OCI-LY7 (cell line): ENCODE results near the gene MBD3L2. TPM values are rescaled to one million over a fixed set of nuclear protein-coding genes. Genes with fewer than 3 reads are reported as not detected.

ENCODE experiments used
- BruUV-seq: library from RNA; stranded (reverse); fragments of 400-500 nt; replicated peaks from 2 replicates; lab custom pipeline; 2021; lab: Mats Ljungman, UMichigan
- CTCF ChIA-PET: fragments of 300-600 bp; sonication (Branson Sonifier 250); formaldehyde crosslinking; loops from one replicate; lab custom pipeline; 2022; ENCODE audit warnings: antibody characterized with exemption; ENCODE audit not compliant: unreplicated experiment; lab: Charles Lee
- POLR2A ChIA-PET: fragments of 300-600 bp; sonication (Branson Sonifier 250); formaldehyde crosslinking; loops from one replicate; lab custom pipeline; 2022; ENCODE audit warnings: antibody characterized with exemption; lab: Charles Lee
- DNase-seq: peaks from one replicate; pipeline ENCODE4 v3.0.0-alpha.2; 2015; ENCODE audit warnings: low spot score
- H2AFZ ChIP-seq: fragments of 200-600 bp; sonication (generic), shearing (Covaris generic); 2 replicates; pipeline ENCODE4 v1.6.1; 2014; ENCODE audit warnings: mild to moderate bottlenecking, antibody characterized with exemption, low read length, moderate library complexity
- H3K27ac ChIP-seq: fragments of 200-600 bp; sonication (generic); 2 replicates; pipeline ENCODE4 v1.5.1; 2014; ENCODE audit warnings: mixed run types, low read depth, mild to moderate bottlenecking, moderate library complexity, low read length, inconsistent platforms; ENCODE audit not compliant: poor library complexity, severe bottlenecking
- H3K36me3 ChIP-seq: fragments of 200-600 bp; sonication (generic); 2 replicates; pipeline ENCODE4 v1.6.1; 2014; ENCODE audit warnings: mild to moderate bottlenecking, antibody characterized with exemption, low read length, moderate library complexity, mixed read lengths; ENCODE audit not compliant: insufficient read depth
- H3K4me1 ChIP-seq: fragments of 200-600 bp; sonication (generic); 2 replicates; pipeline ENCODE4 v1.5.1; 2014; ENCODE audit warnings: mild to moderate bottlenecking, low read length; ENCODE audit not compliant: insufficient read depth, poor library complexity, severe bottlenecking
- H3K4me2 ChIP-seq: fragments of 200-600 bp; sonication (generic); 2 replicates; pipeline ENCODE4 v1.6.1; 2014; ENCODE audit warnings: mild to moderate bottlenecking, low read length
- H3K4me3 ChIP-seq: fragments of 200-600 bp; sonication (generic); 2 replicates; pipeline ENCODE4 v1.5.1; 2014; ENCODE audit warnings: mild to moderate bottlenecking, low read depth, low read length; ENCODE audit not compliant: poor library complexity, severe bottlenecking
- H3K79me2 ChIP-seq: fragments of 200-600 bp; sonication (generic); 2 replicates; pipeline ENCODE4 v1.6.1; 2016; ENCODE audit warnings: low read depth, mild to moderate bottlenecking, low read length, moderate library complexity, mixed read lengths; ENCODE audit not compliant: insufficient read depth
- H3K9me2 ChIP-seq: fragments of 200-600 bp; sonication (generic); 2 replicates; pipeline ENCODE4 v1.6.1; 2016; ENCODE audit warnings: mild to moderate bottlenecking, low read length, mixed read lengths; ENCODE audit not compliant: insufficient read depth
- H3K9me3 ChIP-seq: fragments of 200-600 bp; sonication (generic); 2 replicates; pipeline ENCODE4 v1.6.1; 2014; ENCODE audit warnings: mild to moderate bottlenecking, mixed run types, low read length, mixed read lengths
- H4K20me1 ChIP-seq: fragments of 200-600 bp; sonication (generic); 2 replicates; pipeline ENCODE4 v1.6.1; 2014; ENCODE audit warnings: mild to moderate bottlenecking, antibody characterized with exemption, low read length, moderate library complexity, mixed read lengths; ENCODE audit not compliant: insufficient read depth
- EZH2phosphoT487 ChIP-seq: fragments of 200-600 bp; sonication (generic); IDR thresholded peaks from 2 replicates; pipeline ENCODE4 v1.6.1; 2018; ENCODE audit warnings: low read depth, borderline replicate concordance, mild to moderate bottlenecking, mixed run types, antibody characterized with exemption, low read length, moderate library complexity, mixed read lengths
- intact Hi-C: fragments of 100-400 bp; cut with micrococcal nuclease; formaldehyde crosslinking; loops from one replicate; pipeline ENCODE4 v1.10.0; 2022; ENCODE audit not compliant: unreplicated experiment
- total RNA-seq, 2 experiments: library from RNA; depleted of rRNA in 1 of 2; stranded (reverse); fragments of >200 nt in 1 of 2; shearing (Covaris generic) in 1 of 2; gene quantifications; 2 replicates each; pipeline ENCODE4 v1.2.3, GENCODE V29; 2014 to 2022
- TF ChIP-seq, protein P1 (sequence below): fragments of 200-600 bp; sonication (generic); conservative IDR thresholded peaks from 2 replicates; pipeline ENCODE4 v1.5.1; 2014; ENCODE audit warnings: mild to moderate bottlenecking, antibody characterized with exemption, low read length, moderate library complexity, mixed read lengths

Gene MBD3L2
- total RNA-seq, 2 experiments from 2014 or later, result not detected

- no TSS peak for BruUV-seq
- H3K36me3 ChIP-seq, result peaks cover 17% of the 10 kb centered on the region
- H3K9me3 ChIP-seq, result no peaks in the 10 kb centered on the region
- peaks cover 19% of the 10 kb centered on the region for H3K79me2 ChIP-seq
- intact Hi-C loops, result no loop called here
- no peak overlapping the region for H3K4me2 ChIP-seq
- H2AFZ ChIP-seq, result peak overlapping the region; percentile 77; the same call in 1 of the 2 replicates
- ChIA-PET POLR2A (interaction anchor here (0.6 to 1.2 kb wide), 2 partner anchors 32 to 139 kb away, joined by 3 to 4 read pairs; no protein-coding TSS in a partner anchor), CTCF (no interaction called here)
- no peak overlapping the region for H3K4me3 ChIP-seq
- H3K27ac ChIP-seq, result no peak overlapping the region
- no peaks in the 10 kb centered on the region for H4K20me1 ChIP-seq
- peaks cover 16% of the 10 kb centered on the region for H3K4me1 ChIP-seq
- TF ChIP-seq, protein P1, sequence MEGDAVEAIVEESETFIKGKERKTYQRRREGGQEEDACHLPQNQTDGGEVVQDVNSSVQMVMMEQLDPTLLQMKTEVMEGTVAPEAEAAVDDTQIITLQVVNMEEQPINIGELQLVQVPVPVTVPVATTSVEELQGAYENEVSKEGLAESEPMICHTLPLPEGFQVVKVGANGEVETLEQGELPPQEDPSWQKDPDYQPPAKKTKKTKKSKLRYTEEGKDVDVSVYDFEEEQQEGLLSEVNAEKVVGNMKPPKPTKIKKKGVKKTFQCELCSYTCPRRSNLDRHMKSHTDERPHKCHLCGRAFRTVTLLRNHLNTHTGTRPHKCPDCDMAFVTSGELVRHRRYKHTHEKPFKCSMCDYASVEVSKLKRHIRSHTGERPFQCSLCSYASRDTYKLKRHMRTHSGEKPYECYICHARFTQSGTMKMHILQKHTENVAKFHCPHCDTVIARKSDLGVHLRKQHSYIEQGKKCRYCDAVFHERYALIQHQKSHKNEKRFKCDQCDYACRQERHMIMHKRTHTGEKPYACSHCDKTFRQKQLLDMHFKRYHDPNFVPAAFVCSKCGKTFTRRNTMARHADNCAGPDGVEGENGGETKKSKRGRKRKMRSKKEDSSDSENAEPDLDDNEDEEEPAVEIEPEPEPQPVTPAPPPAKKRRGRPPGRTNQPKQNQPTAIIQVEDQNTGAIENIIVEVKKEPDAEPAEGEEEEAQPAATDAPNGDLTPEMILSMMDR, result no peak
- TF ChIP-seq EZH2phosphoT487, result no peak
- no peak for DNase-seq
- no peaks in the 10 kb centered on the region for H3K9me2 ChIP-seq
Measured at GRCh38 chr19:7067716-7068115, 18.6 kb downstream of the MBD3L2 start.

DNA sequence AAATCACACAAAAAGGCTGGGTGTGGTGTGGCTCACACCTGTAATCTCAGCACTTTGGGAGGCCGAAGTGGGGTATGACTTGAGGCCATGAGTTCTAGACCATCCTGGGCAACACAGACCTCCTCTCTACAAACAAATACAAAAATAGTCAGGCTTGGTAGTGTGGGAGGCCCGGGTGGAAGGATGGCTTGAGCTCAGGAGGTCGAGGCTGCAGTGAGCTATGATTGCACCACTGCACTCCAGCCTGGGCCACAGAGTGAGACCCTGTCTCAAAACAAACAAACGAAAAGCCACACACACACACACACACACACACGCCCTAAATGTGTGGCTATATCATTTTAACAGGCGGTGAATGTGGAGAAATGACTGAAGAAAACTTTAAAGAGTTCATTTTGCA, 19.5 kb downstream of the MBD3L2 start:
- POLR2A ChIA-PET, result interaction anchor here (1.0 kb wide), 1 partner anchor 272 kb away, joined by 3 read pairs; no protein-coding TSS in a partner anchor
- H3K9me3 ChIP-seq, result no peaks in the 10 kb centered on the region
- no peaks in the 10 kb centered on the region for H3K9me2 ChIP-seq
- peak overlapping the region; percentile 77 for H2AFZ ChIP-seq
- intact Hi-C loops, result no loop called here
- H4K20me1 ChIP-seq, result no peaks in the 10 kb centered on the region
- no TSS peak for BruUV-seq
- CTCF ChIA-PET, result no interaction called here
- H3K4me1 ChIP-seq, result peaks cover 16% of the 10 kb centered on the region
- peak overlapping the region; percentile 94 for H3K4me3 ChIP-seq
- no peak for DNase-seq
- peaks cover 19% of the 10 kb centered on the region for H3K79me2 ChIP-seq
- peaks cover 25% of the 10 kb centered on the region for H3K36me3 ChIP-seq
- peak overlapping the region; percentile 47 for H3K4me2 ChIP-seq
- no peak for TF ChIP-seq EZH2phosphoT487
- TF ChIP-seq, protein P1, result no peak
- H3K27ac ChIP-seq, result no peak overlapping the region
